Thyroid gland (tissue), 4 donors: ENCODE measurements around the gene PLA2G2C. TPM values are rescaled to one million over a fixed set of nuclear protein-coding genes. Genes with fewer than 3 reads are reported as not detected.

ENCODE experiments used
- DNase-seq, 2 donors: peaks; one replicate each; pipeline ENCODE4 v3.0.0-alpha.2; 2019
- H3K27ac ChIP-seq, 3 donors: fragments of 200-600 bp; sonication (generic); 1 replicate in 2 of 3; 2 replicates in 1 of 3; pipeline ENCODE4 v1.5.1; 2016 to 2019; ENCODE audit warnings: mild to moderate bottlenecking in 1 of 3, moderate library complexity in 1 of 3
- H3K27me3 ChIP-seq: fragments of 200-600 bp; sonication (generic); one replicate; pipeline ENCODE4 v1.5.1; 2019
- H3K36me3 ChIP-seq, 2 donors: fragments of 200-600 bp; sonication (generic); one replicate each; pipeline ENCODE4 v1.5.1; 2016 to 2019
- H3K4me1 ChIP-seq, 2 donors: fragments of 200-600 bp; sonication (generic); one replicate each; pipeline ENCODE4 v1.5.1; 2017 to 2019
- H3K4me3 ChIP-seq, 3 donors: fragments of 200-600 bp; sonication (generic); replicated peaks in 1 of 3; 1 replicate in 2 of 3; 2 replicates in 1 of 3; pipeline ENCODE4 v1.5.1; 2016; ENCODE audit warnings: mild to moderate bottlenecking in 1 of 3
- H3K9me3 ChIP-seq: fragments of 200-600 bp; sonication (generic); one replicate; pipeline ENCODE4 v1.5.1; 2017
- CTCF ChIP-seq, 6 experiments: fragments of 200-600 bp in 3 of 6; fragments of 450-650 bp in 3 of 6; sonication (generic) in 3 of 6; IDR thresholded peaks; one replicate each; pipeline ENCODE4 v1.5.1; 2016 to 2019; ENCODE audit warnings: antibody characterized with exemption in 6 of 6, mild to moderate bottlenecking in 2 of 6, inconsistent platforms in 1 of 6, moderate library complexity in 1 of 6
- POLR2A ChIP-seq, 2 donors: fragments of 450-650 bp; IDR thresholded peaks; one replicate each; pipeline ENCODE4 v1.6.1; 2017; ENCODE audit warnings: antibody characterized with exemption in 2 of 2, mild to moderate bottlenecking in 2 of 2, moderate library complexity in 1 of 2
- WGBS, 2 donors: methylation state at CpG; one replicate each; pipeline ENCODE4 v1.1.5; 2017; 5-methylcytosine and 5-hydroxymethylcytosine counted together
- intact Hi-C: fragments of 100-400 bp; cut with DNase I; formaldehyde crosslinking; loops from one replicate; pipeline ENCODE4 v1.15.1; 2023
- total RNA-seq, 4 donors: library from RNA; depleted of rRNA; stranded (reverse); fragments of >200 nt; gene quantifications; one replicate each; pipeline ENCODE4 v1.2.3, GENCODE V29; 2016

Gene PLA2G2C
- total RNA-seq, 4 donors from 2014 or later, result not detected

GRCh38 chr1:20138961-20139550 lies 47.3 kb downstream of the PLA2G2C start, which contains the start of gene PLA2G2F:
PLA2G2F (plus strand) TSS chr1:20139323; CDS start chr1:20139428, 105 bp downstream.
- Histone ChIP-seq H3K9me3 (no peaks in the 10 kb centered on the region), H3K4me1 (no peaks in the 10 kb centered on the region), H3K36me3 (no peaks in the 10 kb centered on the region), H3K4me3 (no peak within 1 kb of the TSS), H3K27me3 (no peaks in the 10 kb centered on the region), H3K27ac (no peak within 1 kb of the TSS)
- 95 to 96% methylated on average over 8 of the region's 9 CpGs for WGBS, 2 donors
- TF ChIP-seq POLR2A (IDR thresholded peaks at IDR 0.05), result no peak
- TF ChIP-seq CTCF (IDR thresholded peaks at IDR 0.05), result no peak
- intact Hi-C loops, result no loop called here
- DNase-seq, result no peak

DNA sequence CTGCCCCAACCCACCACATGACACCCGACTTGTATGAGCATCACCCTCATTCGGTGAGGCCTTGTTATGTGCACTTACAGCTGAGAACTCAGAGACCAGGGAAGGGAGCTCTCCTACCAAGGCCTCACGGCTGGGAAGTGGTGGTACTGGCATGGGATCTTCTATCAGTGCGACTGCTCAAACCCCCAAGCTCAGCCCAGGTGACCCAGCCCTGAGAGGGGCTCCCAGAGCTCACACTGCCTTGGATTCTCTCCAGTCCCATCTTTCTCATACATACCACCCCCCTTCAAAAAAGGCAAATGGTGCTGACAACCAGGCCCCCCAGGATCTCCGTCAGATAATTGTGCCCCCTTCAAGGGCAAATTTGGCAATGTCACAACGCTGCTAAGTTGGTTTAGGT lies 48.0 kb downstream of the PLA2G2C start:
- WGBS, 2 donors, result 93 to 96% methylated on average over 6 of the region's 6 CpGs
- DNase-seq, result no peak
- intact Hi-C loops, result no loop called here

DNA sequence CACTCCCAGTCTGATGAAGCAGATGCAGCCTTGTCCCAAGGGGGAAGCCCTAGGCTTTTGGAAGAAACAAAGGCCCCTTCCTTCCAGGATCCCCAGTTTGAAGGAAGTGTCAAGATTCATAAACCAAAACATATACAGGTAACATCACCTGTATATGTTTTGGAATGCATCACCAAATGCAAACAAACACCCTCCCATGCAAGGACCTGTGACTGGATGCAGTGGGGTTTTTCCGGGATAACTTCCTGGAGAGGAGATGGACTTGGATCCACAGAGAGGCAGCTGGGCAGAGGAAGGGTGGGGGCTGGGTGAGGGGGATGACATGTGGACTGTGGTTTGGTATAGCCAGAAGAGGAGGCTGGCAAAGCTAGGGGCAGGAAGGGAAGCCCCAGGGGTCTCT lies 48.7 kb downstream of the PLA2G2C start:
- no peaks in the 10 kb centered on the region for H3K4me1 ChIP-seq
- intact Hi-C loops, result no loop called here
- no peaks in the 10 kb centered on the region for H3K27me3 ChIP-seq
- H3K4me3 ChIP-seq, result no peak overlapping the region
- 82 to 95% methylated on average over 1 of the region's 1 CpG for WGBS, 2 donors
- H3K9me3 ChIP-seq, result no peaks in the 10 kb centered on the region
- TF ChIP-seq POLR2A (IDR thresholded peaks at IDR 0.05) (no peak), CTCF (IDR thresholded peaks at IDR 0.05) (no peak)
- no peaks in the 10 kb centered on the region for H3K36me3 ChIP-seq
- no peak for DNase-seq
- H3K27ac ChIP-seq, result no peak overlapping the region

More for the DNA sequence above, 48.0 kb downstream of the PLA2G2C start:
- Histone ChIP-seq H3K27ac (no peak overlapping the region), H3K27me3 (no peaks in the 10 kb centered on the region), H3K36me3 (no peaks in the 10 kb centered on the region), H3K4me3 (no peak overlapping the region), H3K4me1 (no peaks in the 10 kb centered on the region), H3K9me3 (no peaks in the 10 kb centered on the region)
- TF ChIP-seq CTCF (IDR thresholded peaks at IDR 0.05) (no peak), POLR2A (IDR thresholded peaks at IDR 0.05) (no peak)

DNA sequence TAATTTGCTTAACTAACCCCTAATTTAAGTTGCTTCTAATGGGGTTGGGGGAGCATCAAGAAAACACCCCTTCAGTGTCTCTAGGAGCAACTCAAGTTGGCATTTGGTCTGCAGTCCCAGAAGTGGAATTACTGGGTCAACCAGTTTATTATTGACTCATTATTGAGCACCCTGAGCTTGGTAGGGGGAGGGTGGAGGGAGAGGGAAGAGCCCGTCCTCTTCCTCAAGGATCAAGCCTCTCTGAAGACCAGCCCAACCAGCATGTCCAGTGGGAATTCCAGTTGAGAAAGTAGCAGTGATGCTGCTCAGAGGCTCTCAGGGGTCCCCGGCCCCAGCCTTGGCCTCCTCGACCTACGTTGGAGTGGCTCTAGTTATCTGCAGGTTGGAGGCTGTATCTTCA lies 49.3 kb downstream of the PLA2G2C start:
- Histone ChIP-seq H3K27ac (no peak overlapping the region), H3K9me3 (no peaks in the 10 kb centered on the region), H3K36me3 (no peaks in the 10 kb centered on the region), H3K4me3 (no peak overlapping the region), H3K27me3 (no peaks in the 10 kb centered on the region), H3K4me1 (no peaks in the 10 kb centered on the region)
- DNase-seq, result no peak
- TF ChIP-seq CTCF (IDR thresholded peaks at IDR 0.05) (no peak), POLR2A (IDR thresholded peaks at IDR 0.05) (no peak)
- 63 to 73% methylated on average over 3 to 4 of the region's 4 CpGs for WGBS, 2 donors
- intact Hi-C loops, result no loop called here

DNA sequence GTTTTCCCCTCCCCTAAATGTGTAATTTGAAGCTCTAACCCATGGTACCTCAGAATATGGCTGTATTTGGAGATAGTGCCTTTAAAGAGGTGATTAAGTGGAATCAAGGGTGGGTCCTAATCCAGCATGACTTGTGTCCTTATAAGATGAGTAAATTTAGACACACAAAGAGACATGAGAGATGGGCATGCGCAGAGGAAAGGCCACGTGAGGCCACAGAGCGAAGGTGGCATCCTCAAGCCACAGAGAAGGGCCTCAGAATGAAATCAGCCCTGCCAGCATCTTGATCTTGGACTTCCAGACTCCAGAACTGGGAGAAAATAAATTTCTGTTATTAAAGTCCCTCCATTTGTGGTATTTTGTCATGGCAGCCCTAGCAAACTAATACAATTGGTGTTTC lies 50.1 kb downstream of the PLA2G2C start:
- H3K9me3 ChIP-seq, result no peaks in the 10 kb centered on the region
- no peak for DNase-seq
- no peaks in the 10 kb centered on the region for H3K36me3 ChIP-seq
- no peaks in the 10 kb centered on the region for H3K4me1 ChIP-seq
- no peak overlapping the region for H3K27ac ChIP-seq
- TF ChIP-seq POLR2A (IDR thresholded peaks at IDR 0.05) (no peak), CTCF (IDR thresholded peaks at IDR 0.05) (no peak)
- intact Hi-C loops, result no loop called here
- H3K27me3 ChIP-seq, result no peaks in the 10 kb centered on the region
- 91 to 98% methylated on average over 3 of the region's 3 CpGs for WGBS, 2 donors
- H3K4me3 ChIP-seq, result no peak overlapping the region
